SH-SY5Y (cell line): ENCODE data around the gene PARP11.

Experiments
- GATA2 ChIP-seq: IDR thresholded peaks from 2 replicates; pipeline ENCODE4 v1.6.1; 2011; ENCODE audit warnings: mild to moderate bottlenecking, low read depth, low read length
- GATA3 ChIP-seq: IDR thresholded peaks from 2 replicates; pipeline ENCODE4 v1.6.1; 2011; ENCODE audit warnings: low read depth, mild to moderate bottlenecking, low read length, moderate library complexity

GRCh38 chr12:3871356-3871755 lies 1.8 kb downstream of the PARP11 start:
- TF ChIP-seq GATA2 = no peak
- no peak for TF ChIP-seq GATA3
